OCI-M1 (cell line): ENCODE measurements around the gene RTN4R.

Experiments
- DNase-seq: peaks from one replicate; lab custom pipeline; 2025; lab: John Stamatoyannopoulos, UW

RTN4R gene

GRCh38 chr22:20241579-20242392 is 26.3 kb downstream of the RTN4R start:
- DNase-seq, result no peak

GRCh38 chr22:20240900-20241299 is 27.2 kb downstream of the RTN4R start:
- DNase-seq, result no peak

- DNase-seq, result no peak
Observed at GRCh38 chr22:20240447-20240764, 27.7 kb downstream of the RTN4R start.

DNA sequence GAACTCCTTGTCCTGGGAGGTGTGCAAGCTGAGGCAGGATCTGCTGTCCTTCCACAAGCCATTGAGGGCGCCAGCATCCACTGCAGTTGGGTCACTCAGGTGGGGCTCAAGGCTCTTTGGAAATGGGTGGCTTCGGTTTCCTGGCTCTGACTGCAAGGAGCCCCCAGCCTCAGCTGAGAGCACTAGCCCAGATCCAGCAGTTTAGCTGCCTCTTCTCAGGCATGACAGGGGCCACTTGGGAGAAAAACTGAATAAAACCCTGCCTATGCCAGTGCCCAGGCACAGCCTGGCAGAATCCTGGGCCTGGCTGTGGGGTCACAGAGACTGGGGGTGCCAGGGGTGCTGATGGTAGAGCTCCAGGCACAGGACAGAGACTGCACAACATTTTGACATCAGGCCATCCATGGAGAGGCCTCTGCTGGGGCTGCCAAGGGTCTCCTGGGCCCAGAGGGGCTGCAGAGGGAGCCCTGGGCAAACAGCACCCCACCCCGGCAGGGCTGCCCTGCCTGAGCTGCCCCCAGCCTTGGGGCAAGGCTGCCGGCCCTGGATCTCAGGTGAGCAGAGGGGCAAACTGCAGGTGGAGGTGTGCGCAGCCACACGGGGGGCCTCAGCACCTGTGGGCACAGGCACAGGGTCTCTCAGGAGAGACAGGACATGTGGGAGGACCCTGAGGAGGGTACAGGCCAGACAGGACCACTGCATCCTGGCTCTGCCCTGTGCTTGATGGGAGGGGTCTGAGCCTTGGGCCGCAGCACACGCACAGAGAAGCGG is 28.3 kb downstream of the RTN4R start:
- no peak for DNase-seq

- no peak for DNase-seq
Observed at GRCh38 chr22:20238901-20239675, 29.0 kb downstream of the RTN4R start.

GRCh38 chr22:20238536-20238900 is 29.6 kb downstream of the RTN4R start:
- DNase-seq, result peak; percentile 75

- DNase-seq, result no peak
Observed at GRCh38 chr22:20237480-20238440, 30.4 kb downstream of the RTN4R start.

GRCh38 chr22:20236052-20236717 is 31.9 kb downstream of the RTN4R start:
- DNase-seq, result no peak

DNA sequence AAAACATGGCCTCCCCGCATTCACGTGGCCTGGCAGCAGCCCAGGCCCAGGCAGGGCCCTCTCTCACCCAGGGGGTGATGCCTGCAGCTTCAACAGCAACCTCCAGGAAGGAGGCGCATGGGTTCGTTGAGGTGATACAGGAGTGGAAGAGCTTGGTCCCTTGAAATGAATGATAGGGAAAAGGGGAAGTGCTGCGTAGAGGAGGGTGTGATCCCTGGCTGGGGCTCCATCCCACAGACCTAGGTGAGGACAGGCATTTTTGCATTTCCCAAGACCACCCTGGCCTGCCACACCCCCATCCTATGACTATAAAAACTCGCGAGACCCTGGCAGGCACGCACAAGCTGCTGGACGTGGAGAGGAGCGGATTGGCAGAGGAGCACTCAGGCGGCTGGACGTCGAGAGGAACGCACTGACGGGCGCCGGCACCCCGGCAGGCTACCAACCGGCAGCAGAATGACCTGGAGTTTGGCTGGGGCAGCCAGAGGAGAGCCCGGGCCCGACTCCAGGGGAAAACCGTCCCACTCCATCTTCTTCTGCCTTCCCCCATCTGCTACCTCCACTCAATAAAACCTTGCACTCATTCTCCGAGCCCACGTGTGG is 32.6 kb downstream of the RTN4R start:
- peak; percentile 26 for DNase-seq

DNA sequence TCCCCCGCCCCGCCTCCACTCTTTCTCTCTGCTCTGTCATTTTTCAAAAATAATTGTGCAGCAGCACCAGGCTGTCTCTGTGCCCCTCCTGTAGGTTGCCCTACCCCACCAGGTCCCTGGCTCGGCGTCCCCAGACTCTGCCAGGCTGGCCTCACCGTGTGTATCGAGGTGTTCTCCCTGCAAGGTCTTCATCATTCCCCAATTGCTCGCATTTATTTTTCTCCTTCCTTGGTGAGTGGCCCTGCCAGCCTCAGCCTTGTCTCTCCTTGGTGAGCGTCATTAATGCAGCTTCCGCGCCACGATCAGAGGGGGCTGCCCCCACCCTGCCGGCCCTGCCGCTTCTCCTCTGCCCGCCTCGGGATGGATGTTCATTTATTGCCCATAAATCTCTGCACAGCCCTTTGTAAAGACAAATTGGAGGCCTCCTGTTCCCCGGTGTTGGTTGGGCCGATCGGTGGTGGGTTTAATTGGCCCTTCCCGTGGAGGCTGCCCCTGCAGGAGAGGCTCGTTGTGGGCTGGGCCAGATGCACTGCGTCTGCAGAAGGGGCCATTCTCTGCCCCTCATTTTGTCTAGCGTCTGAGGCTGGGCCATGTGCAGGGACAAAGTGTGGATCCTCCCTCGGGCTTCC is 33.2 kb downstream of the RTN4R start:
- DNase-seq, result no peak

- no peak for DNase-seq
Observed at GRCh38 chr22:20234314-20234682, 33.8 kb downstream of the RTN4R start.

DNA sequence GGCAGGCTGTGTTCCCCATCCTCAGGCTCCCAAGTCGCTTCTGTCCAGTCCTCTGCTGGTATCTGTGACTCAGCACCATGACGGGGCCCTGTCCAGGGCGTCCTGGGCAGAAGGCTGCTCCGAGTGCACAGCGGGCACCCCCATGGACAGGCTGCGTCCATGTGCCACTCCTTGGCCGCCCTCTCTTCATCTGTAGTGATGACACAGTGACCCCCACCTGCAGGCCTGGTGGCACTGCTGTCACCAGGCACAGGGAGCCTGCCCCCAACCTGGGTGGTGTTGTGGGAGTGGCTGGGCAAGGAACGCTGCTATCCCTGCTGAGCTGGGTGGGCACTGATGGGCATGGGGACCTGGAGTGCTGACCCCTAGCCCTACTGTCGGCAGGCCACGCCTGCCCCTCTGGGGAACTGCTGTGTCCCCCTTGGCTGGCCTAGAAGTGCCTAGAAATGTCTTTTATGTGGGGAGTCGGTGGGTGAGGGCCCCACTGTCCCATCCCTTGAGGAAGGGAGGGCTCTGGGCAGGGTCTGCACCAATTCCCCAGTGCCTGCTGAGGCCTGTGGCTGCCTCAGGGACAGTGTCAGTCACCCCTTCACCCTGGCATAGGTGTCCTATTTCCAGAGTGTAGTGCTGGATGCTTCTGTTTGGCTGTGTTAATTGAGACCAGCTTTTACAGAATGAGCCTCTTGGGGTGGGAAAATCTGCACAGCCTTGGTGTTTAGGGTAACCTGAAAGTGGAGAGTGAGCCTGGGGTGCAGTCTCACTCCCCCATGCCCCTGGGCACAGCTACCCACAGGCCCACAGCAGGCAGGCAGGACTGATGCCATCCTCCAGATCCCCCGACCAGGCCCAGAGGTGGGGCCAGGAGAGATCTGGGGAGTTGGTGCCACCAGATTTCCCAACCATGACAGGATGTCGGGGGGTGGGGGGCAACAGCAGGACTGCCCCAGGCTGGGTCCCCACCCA is 34.5 kb downstream of the RTN4R start:
- no peak for DNase-seq

DNA sequence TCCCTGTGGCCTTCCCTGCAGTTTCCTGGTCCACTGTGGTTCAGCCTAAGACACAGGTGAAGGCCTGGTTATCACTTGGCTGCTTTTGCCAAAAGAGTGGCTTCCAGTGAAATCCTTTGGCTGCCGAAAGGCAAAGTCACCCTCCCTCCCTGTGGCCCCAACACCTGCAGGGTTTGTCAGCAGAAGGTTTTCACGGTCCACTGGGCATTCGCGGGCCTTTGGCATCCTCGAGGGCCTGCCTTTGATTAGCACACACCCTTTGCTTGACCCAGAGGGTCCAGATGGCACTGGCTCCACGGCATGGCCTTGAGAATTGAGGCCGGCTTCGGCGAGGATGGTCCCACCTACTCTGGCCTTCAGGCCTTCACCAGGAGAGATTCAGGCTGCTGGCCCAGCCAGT is 35.3 kb downstream of the RTN4R start:
- DNase-seq, result no peak

DNA sequence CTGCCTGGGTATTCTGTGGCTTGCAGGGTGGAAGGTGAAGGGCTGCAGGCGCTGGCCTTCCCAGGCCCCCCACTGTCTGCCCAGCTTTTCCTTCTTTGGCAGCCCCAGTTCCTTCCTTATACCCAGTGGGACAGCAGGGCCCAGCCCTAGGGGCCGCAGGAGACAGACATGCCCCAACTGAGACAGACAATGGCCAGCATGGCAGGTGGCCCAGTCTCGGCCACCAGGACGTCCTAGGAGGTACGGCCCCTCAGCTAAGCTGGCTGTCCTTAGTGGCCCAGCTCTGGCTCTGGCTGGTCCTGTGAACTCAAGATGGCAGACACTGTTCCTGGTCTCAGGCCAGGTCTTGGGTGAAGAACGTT is 35.9 kb downstream of the RTN4R start:
- DNase-seq, result no peak

GRCh38 chr22:20231514-20232236 is 36.4 kb downstream of the RTN4R start:
- no peak for DNase-seq

DNA sequence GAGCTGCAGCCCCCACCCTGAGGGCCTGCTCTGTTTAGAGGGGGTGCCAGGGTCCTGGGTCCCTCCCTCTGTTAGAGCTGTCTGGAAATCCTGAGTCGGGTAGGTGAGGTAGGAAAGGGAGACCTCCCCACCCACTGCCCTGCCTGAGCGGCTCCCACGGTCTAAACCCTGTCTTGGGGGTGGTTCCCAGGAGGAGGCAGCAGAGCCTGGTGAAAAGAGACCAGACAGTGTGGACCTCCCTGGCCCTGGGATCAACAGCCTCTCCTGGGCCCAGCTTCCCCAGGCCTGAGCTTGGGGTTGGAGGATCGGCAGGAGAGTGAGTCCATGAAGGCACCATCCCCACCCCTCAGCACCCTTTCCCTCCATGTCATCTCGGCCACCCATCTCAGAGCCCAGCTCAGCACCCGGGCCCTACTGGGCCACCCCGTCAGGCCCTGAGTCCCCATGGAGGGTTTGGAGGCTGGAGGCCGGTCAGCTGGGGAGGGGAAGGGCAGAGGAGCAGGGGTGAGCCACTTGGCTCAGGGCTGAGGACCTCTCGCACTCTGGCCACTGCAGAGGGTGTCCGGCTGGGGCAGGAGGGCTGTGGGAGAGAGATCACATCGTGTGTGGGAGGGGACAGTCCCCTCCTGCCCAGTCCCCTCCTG is 37.2 kb downstream of the RTN4R start:
- no peak for DNase-seq

- no peak for DNase-seq
Observed at GRCh38 chr22:20229916-20230775, 38.0 kb downstream of the RTN4R start.
